ENCODE data around the gene BLM. TPM values are rescaled to one million over a fixed set of nuclear protein-coding genes. Genes with fewer than 3 reads are reported as not detected.

BLM gene
- polyA plus RNA-seq, 1 of the 3 experiments (the other 2 are of a cell fraction): 2.7 TPM

DNA sequence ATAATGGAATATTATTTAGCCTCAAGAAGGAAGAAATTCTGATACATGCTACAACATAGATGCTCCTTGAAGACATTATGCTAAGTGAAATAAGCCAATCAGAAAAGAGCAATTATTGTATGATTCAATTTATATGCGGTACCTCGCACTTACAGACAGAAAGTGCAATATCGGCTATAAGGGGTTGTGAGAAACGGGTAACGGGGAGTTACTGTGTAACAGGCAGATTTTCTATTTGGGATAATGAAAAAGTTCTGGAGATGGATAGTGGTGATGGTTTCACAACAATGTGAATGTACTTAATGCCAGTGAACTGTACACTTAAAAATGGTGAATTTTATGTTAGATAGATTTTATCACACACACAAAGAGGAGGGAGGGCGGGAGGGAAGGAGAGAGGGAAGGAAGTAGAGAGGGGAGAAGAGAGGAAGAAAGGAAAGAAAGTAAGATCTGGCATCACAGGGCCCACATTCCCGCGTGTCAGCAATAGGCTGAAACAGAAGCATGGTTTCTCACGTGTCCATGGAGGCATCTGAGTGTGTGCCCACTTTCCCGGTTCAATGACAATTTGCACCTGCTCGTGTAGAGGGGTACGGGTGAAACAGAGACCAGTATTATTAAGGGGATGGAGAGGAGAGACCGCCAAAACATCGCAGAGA is 700 bp upstream of the BLM start:
- TF ChIP-seq RAD21 (IDR thresholded peaks at IDR 0.05; ENCODE audit: low read length): no peak
- TF ChIP-seq, protein P1, sequence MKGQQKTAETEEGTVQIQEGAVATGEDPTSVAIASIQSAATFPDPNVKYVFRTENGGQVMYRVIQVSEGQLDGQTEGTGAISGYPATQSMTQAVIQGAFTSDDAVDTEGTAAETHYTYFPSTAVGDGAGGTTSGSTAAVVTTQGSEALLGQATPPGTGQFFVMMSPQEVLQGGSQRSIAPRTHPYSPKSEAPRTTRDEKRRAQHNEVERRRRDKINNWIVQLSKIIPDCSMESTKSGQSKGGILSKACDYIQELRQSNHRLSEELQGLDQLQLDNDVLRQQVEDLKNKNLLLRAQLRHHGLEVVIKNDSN (IDR thresholded peaks at IDR 0.05; ENCODE audit: borderline replicate concordance, low read depth): no peak
- no peak for TF ChIP-seq SMC3 (IDR thresholded peaks at IDR 0.05; ENCODE audit: low read depth, low read length)
- TF ChIP-seq, protein P2, sequence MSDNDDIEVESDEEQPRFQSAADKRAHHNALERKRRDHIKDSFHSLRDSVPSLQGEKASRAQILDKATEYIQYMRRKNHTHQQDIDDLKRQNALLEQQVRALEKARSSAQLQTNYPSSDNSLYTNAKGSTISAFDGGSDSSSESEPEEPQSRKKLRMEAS (IDR thresholded peaks at IDR 0.05; ENCODE audit: low read depth): no peak
- no peak for TF ChIP-seq MEF2A (IDR thresholded peaks at IDR 0.05; ENCODE audit: borderline replicate concordance, low read depth)
- TF ChIP-seq EP300 (IDR thresholded peaks at IDR 0.05; ENCODE audit: borderline replicate concordance in 1 of 2, low read depth in 1 of 2, low read length in 1 of 2): no peak
- TF ChIP-seq TEAD4 (IDR thresholded peaks at IDR 0.05; ENCODE audit: borderline replicate concordance, insufficient read depth): no peak
- TF ChIP-seq RFX5 (IDR thresholded peaks at IDR 0.05; ENCODE audit: low read length): no peak
- TF ChIP-seq, protein P3, sequence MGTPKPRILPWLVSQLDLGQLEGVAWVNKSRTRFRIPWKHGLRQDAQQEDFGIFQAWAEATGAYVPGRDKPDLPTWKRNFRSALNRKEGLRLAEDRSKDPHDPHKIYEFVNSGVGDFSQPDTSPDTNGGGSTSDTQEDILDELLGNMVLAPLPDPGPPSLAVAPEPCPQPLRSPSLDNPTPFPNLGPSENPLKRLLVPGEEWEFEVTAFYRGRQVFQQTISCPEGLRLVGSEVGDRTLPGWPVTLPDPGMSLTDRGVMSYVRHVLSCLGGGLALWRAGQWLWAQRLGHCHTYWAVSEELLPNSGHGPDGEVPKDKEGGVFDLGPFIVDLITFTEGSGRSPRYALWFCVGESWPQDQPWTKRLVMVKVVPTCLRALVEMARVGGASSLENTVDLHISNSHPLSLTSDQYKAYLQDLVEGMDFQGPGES (IDR thresholded peaks at IDR 0.05; ENCODE audit: low read depth, low read length): no peak
- TF ChIP-seq, protein P4, sequence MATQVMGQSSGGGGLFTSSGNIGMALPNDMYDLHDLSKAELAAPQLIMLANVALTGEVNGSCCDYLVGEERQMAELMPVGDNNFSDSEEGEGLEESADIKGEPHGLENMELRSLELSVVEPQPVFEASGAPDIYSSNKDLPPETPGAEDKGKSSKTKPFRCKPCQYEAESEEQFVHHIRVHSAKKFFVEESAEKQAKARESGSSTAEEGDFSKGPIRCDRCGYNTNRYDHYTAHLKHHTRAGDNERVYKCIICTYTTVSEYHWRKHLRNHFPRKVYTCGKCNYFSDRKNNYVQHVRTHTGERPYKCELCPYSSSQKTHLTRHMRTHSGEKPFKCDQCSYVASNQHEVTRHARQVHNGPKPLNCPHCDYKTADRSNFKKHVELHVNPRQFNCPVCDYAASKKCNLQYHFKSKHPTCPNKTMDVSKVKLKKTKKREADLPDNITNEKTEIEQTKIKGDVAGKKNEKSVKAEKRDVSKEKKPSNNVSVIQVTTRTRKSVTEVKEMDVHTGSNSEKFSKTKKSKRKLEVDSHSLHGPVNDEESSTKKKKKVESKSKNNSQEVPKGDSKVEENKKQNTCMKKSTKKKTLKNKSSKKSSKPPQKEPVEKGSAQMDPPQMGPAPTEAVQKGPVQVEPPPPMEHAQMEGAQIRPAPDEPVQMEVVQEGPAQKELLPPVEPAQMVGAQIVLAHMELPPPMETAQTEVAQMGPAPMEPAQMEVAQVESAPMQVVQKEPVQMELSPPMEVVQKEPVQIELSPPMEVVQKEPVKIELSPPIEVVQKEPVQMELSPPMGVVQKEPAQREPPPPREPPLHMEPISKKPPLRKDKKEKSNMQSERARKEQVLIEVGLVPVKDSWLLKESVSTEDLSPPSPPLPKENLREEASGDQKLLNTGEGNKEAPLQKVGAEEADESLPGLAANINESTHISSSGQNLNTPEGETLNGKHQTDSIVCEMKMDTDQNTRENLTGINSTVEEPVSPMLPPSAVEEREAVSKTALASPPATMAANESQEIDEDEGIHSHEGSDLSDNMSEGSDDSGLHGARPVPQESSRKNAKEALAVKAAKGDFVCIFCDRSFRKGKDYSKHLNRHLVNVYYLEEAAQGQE (IDR thresholded peaks at IDR 0.05; ENCODE audit: low read depth, low read length): no peak
- TF ChIP-seq EZH2phosphoT487 (IDR thresholded peaks at IDR 0.05; ENCODE audit: borderline replicate concordance, low read depth): no peak
- no peak for TF ChIP-seq RCOR1 (IDR thresholded peaks at IDR 0.05; ENCODE audit: low read length)
- TF ChIP-seq TAF1 (IDR thresholded peaks at IDR 0.05; ENCODE audit: borderline replicate concordance, low read depth, low read length): no peak
- TF ChIP-seq POLR2AphosphoS5 (IDR thresholded peaks at IDR 0.05; ENCODE audit: low read depth, low read length): no peak
- no peak for TF ChIP-seq GABPA (IDR thresholded peaks at IDR 0.05; ENCODE audit: low read depth)
- TF ChIP-seq MXI1 (IDR thresholded peaks at IDR 0.05; ENCODE audit: low read depth, low read length): no peak
- TF ChIP-seq, protein P5, sequence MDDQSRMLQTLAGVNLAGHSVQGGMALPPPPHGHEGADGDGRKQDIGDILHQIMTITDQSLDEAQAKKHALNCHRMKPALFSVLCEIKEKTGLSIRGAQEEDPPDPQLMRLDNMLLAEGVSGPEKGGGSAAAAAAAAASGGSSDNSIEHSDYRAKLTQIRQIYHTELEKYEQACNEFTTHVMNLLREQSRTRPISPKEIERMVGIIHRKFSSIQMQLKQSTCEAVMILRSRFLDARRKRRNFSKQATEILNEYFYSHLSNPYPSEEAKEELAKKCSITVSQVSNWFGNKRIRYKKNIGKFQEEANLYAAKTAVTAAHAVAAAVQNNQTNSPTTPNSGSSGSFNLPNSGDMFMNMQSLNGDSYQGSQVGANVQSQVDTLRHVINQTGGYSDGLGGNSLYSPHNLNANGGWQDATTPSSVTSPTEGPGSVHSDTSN (IDR thresholded peaks at IDR 0.05): no peak
- TF ChIP-seq NFIC (IDR thresholded peaks at IDR 0.05; ENCODE audit: borderline replicate concordance): no peak
- TF ChIP-seq, protein P6, sequence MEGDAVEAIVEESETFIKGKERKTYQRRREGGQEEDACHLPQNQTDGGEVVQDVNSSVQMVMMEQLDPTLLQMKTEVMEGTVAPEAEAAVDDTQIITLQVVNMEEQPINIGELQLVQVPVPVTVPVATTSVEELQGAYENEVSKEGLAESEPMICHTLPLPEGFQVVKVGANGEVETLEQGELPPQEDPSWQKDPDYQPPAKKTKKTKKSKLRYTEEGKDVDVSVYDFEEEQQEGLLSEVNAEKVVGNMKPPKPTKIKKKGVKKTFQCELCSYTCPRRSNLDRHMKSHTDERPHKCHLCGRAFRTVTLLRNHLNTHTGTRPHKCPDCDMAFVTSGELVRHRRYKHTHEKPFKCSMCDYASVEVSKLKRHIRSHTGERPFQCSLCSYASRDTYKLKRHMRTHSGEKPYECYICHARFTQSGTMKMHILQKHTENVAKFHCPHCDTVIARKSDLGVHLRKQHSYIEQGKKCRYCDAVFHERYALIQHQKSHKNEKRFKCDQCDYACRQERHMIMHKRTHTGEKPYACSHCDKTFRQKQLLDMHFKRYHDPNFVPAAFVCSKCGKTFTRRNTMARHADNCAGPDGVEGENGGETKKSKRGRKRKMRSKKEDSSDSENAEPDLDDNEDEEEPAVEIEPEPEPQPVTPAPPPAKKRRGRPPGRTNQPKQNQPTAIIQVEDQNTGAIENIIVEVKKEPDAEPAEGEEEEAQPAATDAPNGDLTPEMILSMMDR (IDR thresholded peaks at IDR 0.05): no peak
- no peak for TF ChIP-seq FOXM1 (IDR thresholded peaks at IDR 0.05; ENCODE audit: low read depth)
- CTCF ChIA-PET: interaction anchor here (1.0 to 2.4 kb wide), 4 partner anchors 69 to 215 kb away, joined by 3 to 9 read pairs (median 8); no protein-coding TSS in a partner anchor
- no peaks in the 10 kb centered on the region for H3K9me3 ChIP-seq
- peaks cover 12% of the 10 kb centered on the region for H3F3A ChIP-seq (replicated peaks; ENCODE audit: insufficient read depth)
- no peaks in the 10 kb centered on the region for H3K27me3 ChIP-seq (ENCODE audit: insufficient read depth)
- no peak for DNase-seq
- H3K9ac ChIP-seq: peak overlapping the region; percentile 81
- H3K79me2 ChIP-seq (ENCODE audit: insufficient read depth): peaks cover 34% of the 10 kb centered on the region
- H2AFZ ChIP-seq (ENCODE audit: low read depth): peak overlapping the region; percentile 98
- H3K4me3 ChIP-seq (ENCODE audit: low read depth in 2 of 2, low read length in 1 of 2): peak overlapping the region; percentile 71 to 81
- peak overlapping the region; percentile 84 to 85 for H3K27ac ChIP-seq (ENCODE audit: low read depth in 2 of 2, low read length in 1 of 2)
- POLR2A ChIA-PET: interaction anchor here (0.6 to 1.0 kb wide), 3 partner anchors 54 to 387 kb away, joined by 3 read pairs; partner anchors contain the start of gene UNC45A
- H4K20me1 ChIP-seq (ENCODE audit: insufficient read depth): no peaks in the 10 kb centered on the region
- H3K4me2 ChIP-seq: peak overlapping the region; percentile 82
- WGBS (ENCODE audit: low lambda C conversion rate): 9% methylated on average over 14 of the region's 14 CpGs
- H3K36me3 ChIP-seq (replicated peaks in 1 of 2; ENCODE audit: control insufficient read depth in 1 of 2, insufficient read depth in 2 of 2, low read length in 1 of 2): no peaks in the 10 kb centered on the region
- H3K9me2 ChIP-seq: no peaks in the 10 kb centered on the region
- peaks cover 6 to 9% of the 10 kb centered on the region in 2 experiments; a peak in 3 of 4 replicates for H3K4me1 ChIP-seq (ENCODE audit: control insufficient read depth in 1 of 2, insufficient read depth in 2 of 2, low read depth in 1 of 2, low read length in 1 of 2)

Data from SK-N-SH (cell line).